Stimulated activated CD4-positive, alpha-beta T cell treated with anti-CD3 and anti-CD28 coated beads, Interleukin-4, amount 100 ng/mL, for 24 hours (primary cell): ENCODE results near the gene GSTO1.
"Not testable (repeated sequence)": the region's sequence is repeated elsewhere in the genome, so short reads cannot be mapped to it uniquely, and the experiment has no call there.

Experiments
- DNase-seq: peaks from one replicate; pipeline ENCODE4 v3.0.0-alpha.2; 2020

GSTO1 gene

GRCh38 chr10:104254493-104255310 is at the start of gene GSTO1:
TSS of gene GSTO1 (plus strand) at chr10:104254892. CDS start at chr10:104254929, 37 bp downstream.
- DNase-seq: peak; percentile 54

- no peak for DNase-seq
Observed at GRCh38 chr10:104208730-104209129, 46.0 kb upstream of the GSTO1 start.

GRCh38 chr10:104209575-104210198 is 45.0 kb upstream of the GSTO1 start:
- peak; percentile 48 for DNase-seq

DNA sequence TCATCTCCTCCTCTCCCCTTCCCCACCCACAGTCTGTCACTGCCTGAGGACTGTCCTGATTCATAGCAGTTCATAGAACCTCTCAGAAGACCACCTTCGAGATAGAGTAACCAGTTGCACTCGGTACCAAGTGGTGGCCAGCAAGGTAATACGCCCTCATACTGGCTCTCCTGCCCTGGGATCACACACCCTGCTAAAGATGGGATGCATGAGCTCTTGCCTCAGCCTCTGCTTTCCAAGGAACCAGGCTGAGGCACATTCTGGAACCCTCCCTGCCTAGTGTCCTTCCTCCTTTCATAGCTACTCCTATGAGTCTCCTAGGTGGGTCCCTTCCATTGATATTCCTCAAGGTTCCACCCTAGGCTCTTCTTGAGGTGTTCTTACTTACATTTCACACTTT is 38.1 kb upstream of the GSTO1 start:
- DNase-seq: no peak

DNA sequence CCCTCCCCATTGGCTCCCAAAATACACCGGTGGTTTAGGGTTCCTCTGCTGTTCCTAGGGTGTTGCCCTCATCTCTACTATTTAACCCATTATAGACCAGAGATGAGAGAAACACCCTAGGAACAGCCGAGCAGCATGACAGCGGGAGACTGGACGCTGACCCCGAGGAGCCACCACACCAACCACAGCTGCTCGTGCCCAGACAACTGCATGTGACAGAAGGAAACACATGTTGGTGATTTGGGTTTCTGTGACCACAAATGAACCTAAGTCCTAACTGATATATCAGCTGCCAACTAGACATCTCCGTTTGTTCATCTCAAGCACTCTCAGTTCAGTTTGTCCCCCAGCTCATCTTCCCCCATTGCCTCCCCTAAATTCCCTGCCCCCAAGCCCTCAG is 35.9 kb upstream of the GSTO1 start:
- no peak for DNase-seq

GRCh38 chr10:104220522-104220921 is 34.2 kb upstream of the GSTO1 start:
- DNase-seq: no peak

DNA sequence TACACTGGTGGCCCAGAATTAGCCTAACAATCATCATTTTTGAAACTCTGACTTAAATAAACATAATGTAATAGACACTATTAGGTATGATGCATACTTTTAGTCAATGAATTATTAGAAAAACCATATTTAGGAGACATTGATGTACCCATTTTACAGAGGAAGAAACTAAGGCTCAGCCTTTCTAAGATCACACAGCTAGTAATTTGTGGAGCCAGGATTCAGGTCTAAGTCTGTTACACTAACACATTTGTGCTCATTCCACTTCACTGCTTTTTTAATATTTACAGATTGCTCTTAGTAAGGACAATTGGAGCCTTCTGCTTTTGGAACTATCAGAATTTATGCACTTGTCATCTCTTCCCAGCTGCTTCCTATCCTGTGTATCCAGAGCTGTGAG is 31.4 kb upstream of the GSTO1 start:
- no peak for DNase-seq

DNA sequence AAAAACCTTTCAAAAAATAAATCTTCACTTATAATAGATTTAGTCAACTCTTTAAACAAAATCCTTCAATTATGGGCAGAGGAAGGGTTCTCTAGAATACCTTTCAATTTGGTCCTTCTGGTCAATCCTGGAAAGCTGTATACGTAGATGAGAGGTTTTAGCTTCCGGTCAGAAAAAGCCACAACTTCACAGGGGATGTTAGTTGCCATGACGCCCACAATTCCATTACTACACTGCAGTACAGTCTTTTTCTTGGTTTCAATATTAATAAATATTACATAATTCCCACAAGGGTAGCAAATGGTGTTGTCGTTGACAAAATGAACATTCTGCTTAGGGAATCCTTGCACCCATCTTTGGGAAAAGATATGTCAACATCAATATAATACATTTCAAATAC is 24.2 kb upstream of the GSTO1 start:
- DNase-seq: no peak

GRCh38 chr10:104231784-104232612 is 22.7 kb upstream of the GSTO1 start, which contains the start of gene CFAP43:
TSS of gene CFAP43 (minus strand) at chr10:104232364. CDS start at chr10:104232246, 118 bp downstream.
- peak; percentile 99 for DNase-seq

DNA sequence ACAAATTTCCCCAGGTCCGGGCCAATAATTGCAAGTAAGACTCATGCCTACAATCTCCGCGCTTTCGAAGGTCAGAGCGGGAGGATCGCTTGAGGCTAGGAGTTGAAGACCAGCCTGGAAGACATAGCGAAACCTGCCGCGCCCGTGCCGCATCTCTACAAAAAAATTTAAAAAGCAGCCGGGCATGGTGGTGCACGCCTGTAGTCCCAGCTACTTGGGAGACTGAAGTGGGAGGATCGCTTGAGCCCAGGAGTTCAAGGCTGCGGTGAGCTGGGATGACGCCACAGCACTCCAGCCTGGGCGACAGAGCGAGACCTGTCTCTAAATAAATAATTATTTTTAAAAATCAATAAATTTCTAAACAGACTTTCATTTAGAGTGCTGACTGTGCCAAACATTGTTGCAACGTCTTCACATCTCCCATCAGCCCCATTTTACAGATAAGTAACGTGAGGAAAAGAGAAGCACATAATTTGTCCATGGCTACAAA is 22.0 kb upstream of the GSTO1 start:
- no peak for DNase-seq

DNA sequence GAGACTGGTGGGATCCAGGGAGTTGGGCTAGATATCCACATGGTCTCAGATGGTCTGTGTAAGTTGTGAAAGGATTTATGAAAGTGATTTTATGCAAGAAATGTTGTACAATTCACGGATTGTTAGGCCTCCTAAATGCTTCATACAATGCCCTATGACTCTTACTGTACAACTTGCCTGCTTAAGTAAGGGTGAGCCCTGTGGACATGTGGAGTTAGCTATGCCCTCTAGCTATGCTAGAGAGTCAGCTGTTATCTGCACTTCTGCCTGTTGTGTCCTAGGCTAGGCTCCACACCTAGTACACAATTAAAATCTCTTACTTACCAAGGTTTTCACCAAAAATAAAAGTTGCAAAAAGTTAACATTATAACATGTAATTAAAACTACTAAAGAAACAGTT is 20.9 kb upstream of the GSTO1 start:
- no peak for DNase-seq

DNA sequence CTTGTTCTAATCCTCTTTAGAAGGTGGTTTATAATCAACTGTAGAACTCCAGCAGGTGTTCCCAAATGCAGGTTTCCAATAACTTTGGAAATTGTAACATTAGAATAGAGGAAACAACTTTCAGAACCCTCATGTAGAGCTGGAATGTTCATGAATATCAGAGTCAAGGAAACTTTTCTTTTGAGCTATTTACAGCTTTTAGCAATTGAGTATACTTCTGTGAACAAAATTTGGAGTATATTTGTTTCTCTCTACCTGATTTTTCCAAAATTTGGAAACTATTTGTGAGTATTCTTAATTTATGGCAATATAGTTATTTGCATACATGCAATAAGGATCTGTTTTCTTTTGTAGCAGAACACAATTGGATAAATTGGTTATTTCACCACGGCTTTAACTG is 19.8 kb upstream of the GSTO1 start:
- DNase-seq: no peak

- no peak for DNase-seq
Observed at GRCh38 chr10:104235801-104236200, 18.9 kb upstream of the GSTO1 start.

- no peak for DNase-seq
Observed at GRCh38 chr10:104240078-104240477, 14.6 kb upstream of the GSTO1 start.

DNA sequence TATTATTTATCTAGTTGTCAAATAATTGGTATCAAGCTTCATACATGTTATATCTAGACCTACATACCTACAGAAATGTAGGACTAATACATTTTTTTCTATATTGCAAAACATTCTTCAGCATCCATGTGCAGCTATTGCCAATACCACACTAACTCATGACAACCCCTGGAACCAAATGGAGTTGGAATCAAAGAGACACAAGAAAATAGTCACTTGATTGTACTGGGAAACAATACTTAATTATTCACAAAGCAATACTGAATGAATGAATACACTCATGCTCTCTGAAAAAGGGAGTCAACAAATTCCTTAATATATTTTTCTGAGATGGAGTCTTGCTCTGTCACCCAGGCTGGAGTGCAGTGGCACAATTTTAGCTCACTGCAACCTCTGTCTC is 12.1 kb upstream of the GSTO1 start:
- no peak for DNase-seq

DNA sequence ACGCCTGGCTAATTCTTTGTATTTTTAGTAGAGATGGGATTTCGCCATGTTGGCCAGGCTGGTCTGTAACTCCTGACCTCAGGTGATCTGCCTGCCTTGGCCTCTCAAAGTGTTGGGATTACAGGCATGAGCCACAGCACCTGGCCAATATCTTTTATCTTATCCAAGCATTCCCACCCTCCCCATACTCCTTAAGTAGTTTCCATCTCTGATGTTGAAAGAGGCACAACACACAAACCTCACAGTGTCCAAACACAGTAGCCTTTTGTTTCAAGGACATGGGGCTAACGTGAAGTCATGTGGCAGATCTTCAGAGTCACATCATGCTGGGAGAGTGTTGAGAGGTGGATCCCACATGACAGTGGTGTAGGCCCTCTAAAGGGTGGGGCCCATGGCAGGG is 11.7 kb upstream of the GSTO1 start:
- DNase-seq: not testable (repeated sequence)

DNA sequence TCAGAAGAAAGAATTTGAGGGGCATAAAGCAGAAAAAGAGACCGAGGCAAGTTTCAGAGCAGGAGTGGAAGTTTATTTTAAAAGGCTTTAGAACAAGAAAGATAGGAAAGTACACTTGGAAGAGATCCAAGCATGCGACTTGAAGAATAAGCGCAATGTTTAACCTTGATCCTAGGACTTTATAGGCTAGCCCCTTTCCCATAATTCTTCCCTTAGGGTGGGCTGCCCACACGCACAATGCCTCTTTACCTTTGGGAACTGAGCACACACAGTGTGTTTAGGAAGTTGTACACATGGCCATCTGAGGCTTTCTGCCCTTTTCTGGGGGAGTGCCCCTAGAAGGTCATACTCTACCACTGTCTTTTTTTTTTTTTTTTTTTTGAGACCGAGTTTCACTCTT is 11.2 kb upstream of the GSTO1 start:
- no peak for DNase-seq

GRCh38 chr10:104245066-104245632 is 9.5 kb upstream of the GSTO1 start:
- DNase-seq: no peak

DNA sequence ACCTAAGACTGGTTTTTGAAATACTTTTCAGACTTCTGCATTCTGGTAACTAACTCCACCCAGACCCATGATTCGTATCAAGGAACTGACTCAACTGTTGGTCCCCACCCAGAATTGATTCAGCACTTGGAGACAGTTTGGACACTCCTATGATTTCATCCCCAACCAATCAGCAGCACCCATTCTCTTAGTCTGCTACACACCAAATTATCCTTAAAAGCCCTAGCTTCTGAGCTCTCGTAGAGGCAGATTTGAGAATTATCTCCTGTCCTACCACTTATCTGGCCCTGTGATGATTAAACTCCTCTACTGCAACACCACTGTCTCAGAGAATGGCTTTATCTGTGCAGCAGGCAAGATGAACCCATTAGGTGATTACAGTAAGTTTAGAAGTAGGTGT is 7.7 kb upstream of the GSTO1 start:
- no peak for DNase-seq

DNA sequence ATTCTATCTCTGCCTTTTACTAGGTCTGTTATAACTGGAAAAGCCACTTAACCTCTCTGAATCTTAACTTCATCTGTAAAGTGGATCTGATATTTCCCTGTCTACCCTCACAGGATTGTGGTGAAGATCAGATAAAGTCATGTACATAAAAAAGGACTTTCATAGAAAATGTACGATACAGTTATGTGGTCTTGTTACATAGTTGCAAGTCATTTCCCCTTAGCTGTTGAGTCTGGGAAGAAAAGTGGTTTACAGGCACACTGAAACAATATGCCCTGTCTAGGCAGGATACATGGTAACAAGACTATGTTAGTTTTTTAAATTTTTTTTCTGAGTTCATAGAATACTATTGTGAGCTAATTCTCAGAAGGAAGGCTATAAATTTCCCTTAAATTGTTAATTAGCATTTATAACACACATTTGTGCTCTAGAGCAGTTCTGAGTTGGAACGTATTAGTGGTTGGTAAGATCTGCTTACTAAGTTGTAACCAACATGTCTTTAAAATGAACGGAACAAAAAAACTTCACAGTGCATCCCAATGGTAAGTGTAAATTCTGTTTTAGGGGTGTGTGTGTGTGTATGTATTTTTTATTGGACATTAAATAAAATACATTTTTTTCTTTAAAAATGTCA is 7.1 kb upstream of the GSTO1 start:
- DNase-seq: no peak

DNA sequence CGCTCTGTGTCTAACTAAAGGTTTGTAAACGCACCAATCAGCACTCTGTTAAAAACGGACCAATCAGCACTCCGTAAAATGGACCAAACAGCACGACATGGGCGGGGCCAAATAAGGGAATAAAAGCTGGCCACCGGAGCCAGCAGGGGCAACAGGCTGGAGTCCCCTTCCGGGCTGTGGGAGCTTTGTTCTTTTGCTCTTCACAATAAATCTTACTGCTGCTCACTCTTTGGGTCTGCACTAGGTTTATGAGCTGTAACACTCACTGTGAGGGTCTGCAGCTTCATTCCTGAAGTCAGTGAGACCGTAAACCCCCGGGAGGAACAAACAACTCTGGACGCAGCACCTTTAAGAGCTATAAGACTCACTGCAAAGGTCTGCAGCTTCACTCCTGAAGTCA is 5.8 kb upstream of the GSTO1 start:
- not testable (repeated sequence) for DNase-seq

DNA sequence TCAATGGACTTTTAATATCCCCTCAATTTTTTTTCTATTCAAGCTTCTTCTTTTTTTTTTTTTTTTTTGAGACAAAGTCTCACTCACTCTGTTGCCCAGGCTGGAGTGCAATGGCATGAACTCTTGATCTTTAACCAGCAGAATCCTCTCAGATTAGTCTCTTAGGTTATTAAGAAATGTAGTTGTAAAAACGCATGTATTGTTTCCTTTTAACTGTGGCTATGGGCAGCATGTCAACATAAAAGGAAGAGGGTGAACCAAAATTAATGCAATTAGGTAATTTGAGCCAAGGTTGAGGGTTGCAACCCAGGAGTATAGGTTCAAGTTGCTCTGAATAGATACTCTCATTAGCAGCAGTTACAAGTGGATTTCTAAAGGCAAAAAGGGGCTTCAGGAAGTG is 4.3 kb upstream of the GSTO1 start:
- no peak for DNase-seq

GRCh38 chr10:104251443-104251842 is 3.2 kb upstream of the GSTO1 start:
- no peak for DNase-seq
